ENCODE data around the gene RNF115.

GRCh38 chr1:145871994-145872924 lies 48.4 kb upstream of the RNF115 start:
- TF ChIP-seq CTCF (IDR thresholded peaks at IDR 0.05) (no peak), POLR2A (IDR thresholded peaks at IDR 0.05) (no peak)
